Measurements from ENCODE around the gene MZF1. TPM values are rescaled to one million over a fixed set of nuclear protein-coding genes. Genes with fewer than 3 reads are reported as not detected.

The MZF1 gene
- total and polyA plus RNA-seq, 2 experiments from 2014 or later: 10.2 to 21.8 TPM

- no peak for ATAC-seq
- no peak for DNase-seq (ENCODE audit: low spot score)
- Histone ChIP-seq H3K4me3 (no peak overlapping the region), H2AFZ (no peak overlapping the region), H3F3A (replicated peaks; ENCODE audit: low read depth) (peaks cover 5% of the 10 kb centered on the region), H3K27ac (ENCODE audit: low read depth) (no peak overlapping the region), H3K27me3 (ENCODE audit: insufficient read depth) (no peaks in the 10 kb centered on the region), H3K9me2 (ENCODE audit: insufficient read depth) (no peaks in the 10 kb centered on the region), H3K4me1 (ENCODE audit: insufficient read depth) (peaks cover 12% of the 10 kb centered on the region), H3K36me3 (ENCODE audit: insufficient read depth) (no peaks in the 10 kb centered on the region), H3K79me2 (replicated peaks; ENCODE audit: insufficient read depth) (no peaks in the 10 kb centered on the region), H3K4me2 (no peak overlapping the region), H4K20me1 (replicated peaks; ENCODE audit: insufficient read depth) (no peaks in the 10 kb centered on the region)
- H3K36me3 Mint-ChIP-seq (ENCODE audit: low read depth): peaks cover 21% of the 10 kb centered on the region
- peaks cover 17% of the 10 kb centered on the region for H3K27me3 Mint-ChIP-seq (ENCODE audit: insufficient read depth, low read depth, poor library complexity)
- no peak overlapping the region for H3K4me3 Mint-ChIP-seq
- H3K9me3 Mint-ChIP-seq: no peaks in the 10 kb centered on the region; the same call in 2 of the 3 replicates
- no peak overlapping the region for H3K27ac Mint-ChIP-seq
- TF ChIP-seq JUNB (IDR thresholded peaks at IDR 0.05; ENCODE audit: unreplicated experiment) (no peak), CREB1 (CRISPR knock-in tag; IDR thresholded peaks at IDR 0.05; ENCODE audit: low read depth) (no peak), REST (IDR thresholded peaks at IDR 0.05; ENCODE audit: unreplicated experiment) (no peak), POLR2AphosphoS5 (IDR thresholded peaks at IDR 0.05; ENCODE audit: low read depth) (no peak), STAT1 (IDR thresholded peaks at IDR 0.05; ENCODE audit: unreplicated experiment) (no peak), NANOG (IDR thresholded peaks at IDR 0.05; ENCODE audit: borderline replicate concordance) (no peak), ZNF462 (CRISPR knock-in tag; IDR thresholded peaks at IDR 0.05) (no peak), ZNF331 (CRISPR knock-in tag; IDR thresholded peaks at IDR 0.05; ENCODE audit: low read depth) (no peak), EZH2 (IDR thresholded peaks at IDR 0.05; ENCODE audit: low read depth, unreplicated experiment) (no peak), ZNF114 (CRISPR knock-in tag; IDR thresholded peaks at IDR 0.05) (no peak), ETS1 (IDR thresholded peaks at IDR 0.05) (no peak), CTCF (conservative IDR thresholded peaks at IDR 0.05; ENCODE audit: low read depth in 2 of 2) (no peak)
- H3K4me1 Mint-ChIP-seq: peaks cover 13% of the 10 kb centered on the region
These were observed 3.0 kb downstream of the MZF1 start for GRCh38 chr19:58569943-58570670.
